SU-DHL-6 (cell line): ENCODE data around the gene HMGCLL1.

Source experiments
- H2AFZ ChIP-seq: fragments of 200-600 bp; sonication (generic); 2 replicates; pipeline ENCODE4 v1.6.1; 2014; ENCODE audit warnings: low read depth, mild to moderate bottlenecking, moderate library complexity, mixed read lengths, antibody characterized with exemption, low read length; ENCODE audit not compliant: severe bottlenecking
- H3F3A ChIP-seq: fragments of 200-600 bp; shearing (Covaris generic); 2 replicates; pipeline ENCODE4 v1.6.0; 2016; ENCODE audit warnings: antibody characterized with exemption, mild to moderate bottlenecking; ENCODE audit not compliant: insufficient read depth
- H3K27ac ChIP-seq: fragments of 200-600 bp; sonication (generic); 2 replicates; pipeline ENCODE4 v1.5.1; 2016; ENCODE audit warnings: low read depth, mild to moderate bottlenecking, low read length, moderate library complexity, mixed read lengths
- H3K27me3 ChIP-seq: fragments of 200-600 bp; sonication (generic), shearing (Covaris generic); 2 replicates; pipeline ENCODE4 v1.6.0; 2014; ENCODE audit warnings: mild to moderate bottlenecking, low read length
- H3K36me3 ChIP-seq: fragments of 200-600 bp; sonication (generic); 2 replicates; pipeline ENCODE4 v1.6.1; 2014; ENCODE audit warnings: mild to moderate bottlenecking, low read length, mixed read lengths
- H3K4me2 ChIP-seq: fragments of 300-600, 200-600 bp; shearing (Covaris generic), sonication (generic); 2 replicates; pipeline ENCODE4 v1.6.0; 2014; ENCODE audit warnings: low read length, low read depth, mild to moderate bottlenecking; ENCODE audit not compliant: poor library complexity, severe bottlenecking
- H3K4me3 ChIP-seq: fragments of 200-600 bp; sonication (generic); 2 replicates; pipeline ENCODE4 v1.5.1; 2014; ENCODE audit warnings: antibody characterized with exemption, low read length, mild to moderate bottlenecking, mixed read lengths; ENCODE audit not compliant: insufficient read depth, poor library complexity, severe bottlenecking
- H3K79me2 ChIP-seq: fragments of 200-600 bp; sonication (generic); 2 replicates; pipeline ENCODE4 v1.6.1; 2014; ENCODE audit warnings: mild to moderate bottlenecking, low read length, moderate library complexity; ENCODE audit not compliant: insufficient read depth
- H3K9ac ChIP-seq: fragments of 200-600 bp; sonication (generic); 2 replicates; pipeline ENCODE4 v1.7.0; 2014; ENCODE audit warnings: mild to moderate bottlenecking, low read length
- H3K9me2 ChIP-seq: fragments of 200-600 bp; sonication (generic); replicated peaks from 2 replicates; pipeline ENCODE4 v1.6.1; 2014; ENCODE audit warnings: low read length; ENCODE audit not compliant: insufficient read depth
- H3K9me3 ChIP-seq: fragments of 200-600 bp; sonication (generic); 2 replicates; pipeline ENCODE4 v1.6.1; 2014; ENCODE audit warnings: low read length, mixed read lengths; ENCODE audit not compliant: insufficient read depth
- H4K20me1 ChIP-seq: fragments of 200-600 bp; sonication (generic); 2 replicates; pipeline ENCODE4 v1.6.1; 2014; ENCODE audit warnings: low read depth, mild to moderate bottlenecking, antibody characterized with exemption, low read length, moderate library complexity, mixed read lengths
- EZH2phosphoT487 ChIP-seq: fragments of 200-600 bp; sonication (generic), shearing (Covaris generic); conservative IDR thresholded peaks from 2 replicates; pipeline ENCODE4 v1.6.1; 2018; ENCODE audit warnings: mild to moderate bottlenecking, antibody characterized with exemption, low read length, moderate library complexity, mixed read lengths
- TF ChIP-seq, protein P1 (sequence below): fragments of 200-600 bp; sonication (generic); IDR thresholded peaks from one replicate; pipeline ENCODE4 v1.5.1; 2017; ENCODE audit warnings: antibody characterized with exemption, mild to moderate bottlenecking, low read length, moderate library complexity; ENCODE audit not compliant: insufficient read depth, poor library complexity, severe bottlenecking

Gene HMGCLL1

DNA sequence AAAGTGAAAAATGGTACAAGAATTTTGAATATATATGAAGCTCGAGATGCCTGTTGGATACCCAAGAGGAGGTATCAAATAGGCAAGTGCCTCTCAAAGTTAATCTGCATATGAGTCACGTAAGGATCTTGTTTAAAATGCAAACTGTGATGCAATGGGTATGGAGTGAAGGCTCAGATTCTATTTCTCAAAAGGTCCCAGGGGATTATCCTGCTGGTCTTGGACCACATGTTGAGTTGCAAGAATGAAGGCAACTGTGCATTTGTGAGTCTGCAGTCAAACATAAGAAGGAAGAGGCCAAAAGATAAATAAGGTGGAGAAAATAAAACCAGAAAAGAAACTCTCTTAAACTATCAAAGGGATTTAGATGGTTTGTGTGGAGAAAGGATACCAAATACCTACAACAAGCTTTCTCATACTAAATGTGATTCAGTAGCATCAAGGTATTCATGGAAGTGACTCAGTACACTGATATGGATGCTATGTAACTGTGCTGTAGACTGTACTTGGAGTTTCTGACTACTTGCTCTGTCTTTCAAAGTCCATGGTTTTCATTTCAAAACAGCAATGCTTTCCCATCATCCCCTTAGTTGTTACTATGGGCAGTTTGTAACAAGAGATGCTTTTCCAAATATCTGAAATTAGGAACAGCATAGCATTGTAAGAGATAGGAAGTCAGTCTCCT, 145.4 kb downstream of the HMGCLL1 start:
- Histone ChIP-seq H3K9me2 (no peaks in the 10 kb centered on the region), H3K27me3 (no peaks in the 10 kb centered on the region), H3K4me3 (no peak overlapping the region), H2AFZ (no peak overlapping the region), H4K20me1 (no peaks in the 10 kb centered on the region), H3F3A (no peaks in the 10 kb centered on the region), H3K9ac (no peak overlapping the region), H3K4me2 (no peak overlapping the region), H3K27ac (no peak overlapping the region), H3K9me3 (no peaks in the 10 kb centered on the region), H3K79me2 (no peaks in the 10 kb centered on the region), H3K36me3 (no peaks in the 10 kb centered on the region)
- TF ChIP-seq EZH2phosphoT487 = no peak
- TF ChIP-seq, protein P1, sequence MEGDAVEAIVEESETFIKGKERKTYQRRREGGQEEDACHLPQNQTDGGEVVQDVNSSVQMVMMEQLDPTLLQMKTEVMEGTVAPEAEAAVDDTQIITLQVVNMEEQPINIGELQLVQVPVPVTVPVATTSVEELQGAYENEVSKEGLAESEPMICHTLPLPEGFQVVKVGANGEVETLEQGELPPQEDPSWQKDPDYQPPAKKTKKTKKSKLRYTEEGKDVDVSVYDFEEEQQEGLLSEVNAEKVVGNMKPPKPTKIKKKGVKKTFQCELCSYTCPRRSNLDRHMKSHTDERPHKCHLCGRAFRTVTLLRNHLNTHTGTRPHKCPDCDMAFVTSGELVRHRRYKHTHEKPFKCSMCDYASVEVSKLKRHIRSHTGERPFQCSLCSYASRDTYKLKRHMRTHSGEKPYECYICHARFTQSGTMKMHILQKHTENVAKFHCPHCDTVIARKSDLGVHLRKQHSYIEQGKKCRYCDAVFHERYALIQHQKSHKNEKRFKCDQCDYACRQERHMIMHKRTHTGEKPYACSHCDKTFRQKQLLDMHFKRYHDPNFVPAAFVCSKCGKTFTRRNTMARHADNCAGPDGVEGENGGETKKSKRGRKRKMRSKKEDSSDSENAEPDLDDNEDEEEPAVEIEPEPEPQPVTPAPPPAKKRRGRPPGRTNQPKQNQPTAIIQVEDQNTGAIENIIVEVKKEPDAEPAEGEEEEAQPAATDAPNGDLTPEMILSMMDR = no peak

DNA sequence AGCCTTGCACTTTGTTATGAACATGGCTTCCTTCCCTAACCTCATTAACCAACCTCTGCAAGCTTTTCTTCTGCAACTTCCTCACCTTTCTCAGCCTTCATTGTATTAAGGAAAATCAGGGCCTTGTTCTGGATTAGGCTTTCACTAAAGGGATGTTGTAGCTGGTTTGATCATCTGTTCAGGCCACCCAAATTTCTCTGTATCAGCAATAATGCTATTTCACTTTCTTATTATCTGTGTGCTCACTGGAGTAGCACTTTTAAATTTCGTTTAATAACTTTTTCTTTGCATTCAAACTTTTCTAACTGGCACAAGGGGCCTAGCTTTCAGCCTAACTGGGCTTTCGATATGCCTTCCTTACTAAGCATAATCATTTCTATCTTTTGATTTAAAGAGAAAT, 155.1 kb downstream of the HMGCLL1 start:
- Histone ChIP-seq H3K9me3 (no peaks in the 10 kb centered on the region), H3K27ac (no peak overlapping the region), H3K4me2 (no peak overlapping the region), H3K4me3 (no peak overlapping the region), H3F3A (no peaks in the 10 kb centered on the region), H3K27me3 (no peaks in the 10 kb centered on the region), H4K20me1 (no peaks in the 10 kb centered on the region), H3K36me3 (no peaks in the 10 kb centered on the region), H3K79me2 (no peaks in the 10 kb centered on the region), H3K9me2 (no peaks in the 10 kb centered on the region), H3K9ac (no peak overlapping the region), H2AFZ (no peak overlapping the region)
- TF ChIP-seq EZH2phosphoT487 = no peak
- TF ChIP-seq, protein P1 = no peak

GRCh38 chr6:55410674-55411073, 168.3 kb downstream of the HMGCLL1 start:
- H3K4me2 ChIP-seq = no peak overlapping the region
- no peak overlapping the region for H3K9ac ChIP-seq
- H3K9me3 ChIP-seq = no peaks in the 10 kb centered on the region
- no peaks in the 10 kb centered on the region for H3K36me3 ChIP-seq
- TF ChIP-seq, protein P1 = no peak
- TF ChIP-seq EZH2phosphoT487 = no peak
- H3K79me2 ChIP-seq = no peaks in the 10 kb centered on the region
- no peaks in the 10 kb centered on the region for H3F3A ChIP-seq
- H4K20me1 ChIP-seq = no peaks in the 10 kb centered on the region
- no peak overlapping the region for H3K27ac ChIP-seq
- H3K9me2 ChIP-seq = no peaks in the 10 kb centered on the region
- H3K27me3 ChIP-seq = no peaks in the 10 kb centered on the region
- no peak overlapping the region for H2AFZ ChIP-seq
- no peak overlapping the region for H3K4me3 ChIP-seq
